GM18526 (cell line): ENCODE data around the gene ANKDD1A.

Experiments used
- POLR2A ChIP-seq: IDR thresholded peaks from 3 replicates; pipeline ENCODE4 v1.6.1; 2011; ENCODE audit not compliant: insufficient read length; ENCODE audit errors: extremely low read depth

Gene ANKDD1A

GRCh38 chr15:64928626-64929220 lies 17.0 kb downstream of the ANKDD1A start:
- no peak for TF ChIP-seq POLR2A

GRCh38 chr15:64930019-64930652 lies 18.4 kb downstream of the ANKDD1A start:
- TF ChIP-seq POLR2A = no peak

GRCh38 chr15:64930778-64931371 lies 19.2 kb downstream of the ANKDD1A start:
- TF ChIP-seq POLR2A = no peak

GRCh38 chr15:64931381-64931780 lies 19.7 kb downstream of the ANKDD1A start:
- no peak for TF ChIP-seq POLR2A

GRCh38 chr15:64934023-64934422 lies 22.3 kb downstream of the ANKDD1A start:
- no peak for TF ChIP-seq POLR2A

GRCh38 chr15:64938192-64938591 lies 26.5 kb downstream of the ANKDD1A start:
- no peak for TF ChIP-seq POLR2A

- TF ChIP-seq POLR2A = no peak
These were observed 30.7 kb downstream of the ANKDD1A start for GRCh38 chr15:64942356-64942755.

- TF ChIP-seq POLR2A = no peak
These were observed 32.0 kb downstream of the ANKDD1A start for GRCh38 chr15:64943512-64944225.

GRCh38 chr15:64944961-64945360 lies 33.3 kb downstream of the ANKDD1A start:
- no peak for TF ChIP-seq POLR2A

- no peak for TF ChIP-seq POLR2A
These were observed 35.5 kb downstream of the ANKDD1A start for GRCh38 chr15:64947211-64947610.

GRCh38 chr15:64948916-64949315 lies 37.2 kb downstream of the ANKDD1A start:
- no peak for TF ChIP-seq POLR2A

- TF ChIP-seq POLR2A = no peak
These were observed 37.9 kb downstream of the ANKDD1A start for GRCh38 chr15:64949383-64950186.

GRCh38 chr15:64950888-64951287 lies 39.2 kb downstream of the ANKDD1A start:
- TF ChIP-seq POLR2A = no peak

- no peak for TF ChIP-seq POLR2A
These were observed 40.2 kb downstream of the ANKDD1A start for GRCh38 chr15:64951777-64952418.

GRCh38 chr15:64954395-64954794 lies 42.7 kb downstream of the ANKDD1A start:
- TF ChIP-seq POLR2A = no peak
